ENCODE data around the gene SLC13A1. TPM values are rescaled to one million over a fixed set of nuclear protein-coding genes. Genes with fewer than 3 reads are reported as not detected.
"Not testable (repeated sequence)": the region's sequence is repeated elsewhere in the genome, so short reads cannot be mapped to it uniquely, and the experiment has no call there.

SLC13A1 gene
- polyA plus RNA-seq (ENCODE audit: insufficient read length in 3 of 3) = 10 to 100 TPM; 22.5 to 27.9 (median 25.1) TPM

DNA sequence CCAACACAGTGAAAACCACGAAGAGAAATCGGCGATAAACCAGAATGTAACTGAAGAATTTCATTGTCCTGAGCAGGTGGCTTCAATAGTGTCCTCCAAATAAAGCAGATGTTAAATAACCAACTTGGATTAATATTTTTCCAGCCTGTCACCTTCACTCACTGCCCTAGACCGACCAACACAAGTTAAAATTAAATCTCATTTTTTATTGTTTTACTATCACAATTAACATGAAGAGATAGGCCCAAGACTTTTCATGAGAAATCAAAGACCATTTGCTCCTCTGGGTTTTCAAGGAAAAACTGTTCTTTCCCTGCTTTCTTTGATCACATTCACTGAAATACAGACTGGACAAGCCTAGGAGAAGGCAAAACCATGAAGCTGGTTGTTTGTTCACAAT, at the start of gene SLC13A1:
Gene SLC13A1 (minus strand): TSS at position 87 of the 400 bp plus-strand sequence. CDS start 23 bp downstream, at position 64.
- no peak for DNase-seq (ENCODE audit: low read depth in 3 of 3, low spot score in 2 of 3)

DNA sequence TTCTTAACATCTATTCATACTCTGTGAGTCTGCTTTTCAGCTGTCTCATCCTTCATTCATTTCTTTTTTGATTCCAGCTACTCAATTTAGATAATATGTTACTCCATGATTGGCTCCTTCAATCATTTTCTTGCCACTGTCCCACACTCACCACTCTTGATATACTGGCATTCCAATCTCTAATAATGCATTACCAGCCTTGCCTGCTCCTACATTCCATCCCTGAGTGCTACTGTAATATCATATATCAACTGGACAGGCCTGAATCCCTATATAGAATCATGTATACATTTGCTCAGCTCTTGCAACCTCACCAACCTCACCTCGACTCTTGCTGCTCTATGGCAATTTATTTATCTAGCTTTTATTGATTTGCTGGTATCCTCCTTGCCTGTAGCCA, 45.0 kb upstream of the SLC13A1 start:
- DNase-seq (ENCODE audit: low read depth in 3 of 3, low spot score in 2 of 3) = no peak

DNA sequence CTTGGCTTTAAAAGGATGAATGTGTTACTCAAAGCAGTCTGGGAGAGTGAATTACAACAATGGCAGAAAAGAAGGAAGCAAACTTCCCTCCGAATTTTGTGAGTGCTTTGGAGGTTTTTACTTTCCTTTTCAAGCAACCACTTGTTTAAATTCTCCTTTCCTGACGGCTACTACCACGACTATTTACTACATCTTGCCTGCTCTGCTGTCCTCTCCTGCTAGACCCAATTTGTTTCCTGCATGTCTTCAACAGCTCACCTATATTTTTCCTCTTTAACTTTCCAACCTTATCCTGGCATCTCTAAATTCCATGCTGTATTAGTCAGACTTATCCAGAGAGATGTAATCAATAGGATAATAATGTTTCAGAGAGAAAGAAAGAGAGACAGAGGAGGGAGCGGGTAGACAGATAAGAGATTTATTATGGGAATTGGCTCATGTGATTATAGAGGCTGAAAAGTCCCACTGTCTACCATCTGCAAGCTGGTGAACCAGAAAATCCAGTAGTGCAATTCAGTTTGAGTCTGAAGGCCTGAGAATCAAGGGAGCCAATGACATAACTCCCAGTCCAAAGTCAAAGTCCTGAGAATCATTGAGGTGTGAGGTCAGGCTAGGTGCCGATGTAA, 42.8 kb upstream of the SLC13A1 start:
- DNase-seq (ENCODE audit: low read depth in 3 of 3, low spot score in 2 of 3) = no peak

- no peak for DNase-seq (ENCODE audit: low read depth in 3 of 3, low spot score in 2 of 3)
These were observed 42.0 kb upstream of the SLC13A1 start for GRCh38 chr7:123241809-123242208.

GRCh38 chr7:123231021-123232000, 31.5 kb upstream of the SLC13A1 start:
- DNase-seq (ENCODE audit: low read depth in 3 of 3, low spot score in 2 of 3) = no peak

- no peak for DNase-seq (ENCODE audit: low read depth in 3 of 3, low spot score in 2 of 3)
These were observed 30.8 kb upstream of the SLC13A1 start for GRCh38 chr7:123230603-123231002.

DNA sequence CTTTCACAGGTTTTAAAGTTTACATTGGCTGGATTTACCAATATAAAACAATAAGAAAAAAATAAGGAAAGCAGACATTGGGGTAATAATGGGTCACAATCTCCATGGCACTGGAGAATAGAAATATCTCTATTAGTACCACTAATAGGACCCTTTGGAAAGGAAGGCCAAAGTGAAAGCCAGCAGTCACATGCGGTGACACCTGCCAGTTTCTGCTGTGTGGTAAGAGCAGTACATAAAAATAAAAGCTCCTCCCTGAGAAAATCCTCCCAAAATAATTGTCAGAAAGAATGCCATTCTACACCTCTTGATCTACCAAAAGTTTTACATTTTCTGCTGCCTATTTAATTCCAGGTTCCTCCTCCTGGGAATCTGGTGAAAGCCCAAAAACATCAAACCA, 30.4 kb upstream of the SLC13A1 start:
- no peak for DNase-seq (ENCODE audit: low read depth in 3 of 3, low spot score in 2 of 3)

GRCh38 chr7:123229426-123229825, 29.7 kb upstream of the SLC13A1 start:
- DNase-seq (ENCODE audit: low read depth in 3 of 3, low spot score in 2 of 3) = no peak

- not testable (repeated sequence) for DNase-seq (ENCODE audit: low read depth in 3 of 3, low spot score in 2 of 3)
These were observed 27.9 kb upstream of the SLC13A1 start for GRCh38 chr7:123227666-123228065.

GRCh38 chr7:123220396-123220795, 20.6 kb upstream of the SLC13A1 start:
- DNase-seq (ENCODE audit: low read depth in 3 of 3, low spot score in 2 of 3) = no peak

GRCh38 chr7:123218866-123219265, 19.1 kb upstream of the SLC13A1 start:
- no peak for DNase-seq (ENCODE audit: low read depth in 3 of 3, low spot score in 2 of 3)

DNA sequence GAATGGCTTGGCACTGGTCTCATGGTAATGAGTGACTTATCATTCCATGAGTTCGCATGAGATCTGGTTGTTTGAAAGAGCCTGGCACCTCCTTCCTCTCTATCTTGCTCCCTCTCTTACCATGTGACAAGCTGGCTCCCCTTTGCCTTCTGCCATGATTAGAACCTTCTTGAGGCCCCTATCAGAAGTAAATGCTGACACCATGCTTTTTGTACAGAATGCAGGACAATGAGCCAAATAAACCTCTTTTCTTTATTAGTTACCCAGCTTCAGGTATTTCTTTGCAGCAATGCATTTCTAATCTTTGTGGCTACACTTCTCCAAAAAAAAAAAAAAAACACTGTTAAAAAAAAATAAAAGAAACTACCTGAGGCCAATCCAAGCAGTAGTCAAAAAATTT, 17.1 kb upstream of the SLC13A1 start:
- no peak for DNase-seq (ENCODE audit: low read depth in 3 of 3, low spot score in 2 of 3)

DNA sequence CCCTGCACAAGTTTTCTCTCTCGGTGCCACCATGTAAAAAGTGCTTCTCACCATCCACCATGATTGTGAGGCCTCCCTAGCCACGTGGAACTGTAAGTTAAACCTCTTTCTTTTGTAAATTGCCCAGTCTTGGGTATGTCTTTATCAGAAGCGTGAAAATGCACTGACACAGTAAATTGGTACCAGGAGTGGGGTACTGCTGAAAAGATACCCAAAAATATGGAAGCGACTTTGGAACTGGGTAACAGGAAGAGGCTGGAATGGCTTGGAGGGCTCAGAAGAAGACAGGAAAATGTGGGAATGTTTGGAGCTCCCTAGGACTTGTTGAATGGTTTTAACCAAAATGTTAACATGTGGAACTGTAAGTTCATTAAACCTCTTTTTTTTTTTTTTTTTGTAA, 15.6 kb upstream of the SLC13A1 start:
- DNase-seq (ENCODE audit: low read depth in 3 of 3, low spot score in 2 of 3) = no peak

GRCh38 chr7:123211545-123211944, 11.8 kb upstream of the SLC13A1 start:
- no peak for DNase-seq (ENCODE audit: low read depth in 3 of 3, low spot score in 2 of 3)

- DNase-seq (ENCODE audit: low read depth in 3 of 3, low spot score in 2 of 3) = no peak
These were observed 11.2 kb upstream of the SLC13A1 start for GRCh38 chr7:123210986-123211385.

- DNase-seq (ENCODE audit: low read depth in 3 of 3, low spot score in 2 of 3) = no peak
These were observed 10.0 kb upstream of the SLC13A1 start for GRCh38 chr7:123209786-123210185.

DNA sequence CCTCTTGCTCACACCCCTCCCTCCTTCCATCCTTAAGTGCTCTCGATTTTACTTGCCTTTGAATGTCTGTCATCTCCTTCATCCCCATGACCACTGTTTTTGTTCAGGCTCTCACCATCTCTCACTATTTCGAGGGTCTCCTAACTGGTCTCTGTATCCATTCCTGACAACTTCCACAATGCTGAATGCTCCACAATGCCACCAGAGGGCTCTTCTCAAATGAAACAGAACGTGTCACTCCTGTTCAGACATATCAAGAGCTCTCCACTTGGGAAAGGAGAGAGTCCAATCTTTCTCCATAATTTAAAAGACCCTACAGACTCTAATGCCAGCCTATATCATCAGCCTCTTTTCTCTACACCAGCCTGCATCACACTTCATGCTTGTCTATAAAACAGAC, 9.0 kb upstream of the SLC13A1 start:
- DNase-seq (ENCODE audit: low read depth in 3 of 3, low spot score in 2 of 3) = no peak

- no peak for DNase-seq (ENCODE audit: low read depth in 3 of 3, low spot score in 2 of 3)
These were observed 4.6 kb upstream of the SLC13A1 start for GRCh38 chr7:123204206-123204835.

GRCh38 chr7:123201901-123202300, 2.1 kb upstream of the SLC13A1 start:
- no peak for DNase-seq (ENCODE audit: low read depth in 3 of 3, low spot score in 2 of 3)

GRCh38 chr7:123198668-123199652, 809 bp downstream of the SLC13A1 start:
- DNase-seq (ENCODE audit: low read depth in 3 of 3, low spot score in 2 of 3) = no peak
